HCT116 (cell line): ENCODE data around the gene MSI2. TPM values are rescaled to one million over a fixed set of nuclear protein-coding genes. Genes with fewer than 3 reads are reported as not detected.

Experiments used
- ATAC-seq: fragments of 200-7000 bp; cut with Tn5 transposase; 2 replicates; pipeline ENCODE4 v1.9.1; 2020; ENCODE audit warnings: mild to moderate bottlenecking, moderate library complexity
- BruUV-seq: library from RNA; stranded (reverse); fragments of 400-500 nt; replicated peaks from 2 replicates; lab custom pipeline; 2021; lab: Mats Ljungman, UMichigan
- CTCF ChIA-PET: fragments of 300-600 bp; sonication (Branson Sonifier 250); formaldehyde crosslinking; loops from one replicate; lab custom pipeline; 2021; ENCODE audit warnings: antibody characterized with exemption; lab: Charles Lee
- POLR2A ChIA-PET: fragments of 300-600, 350-600 bp; sonication (Branson Sonifier 250); formaldehyde crosslinking; loops from one replicate; lab custom pipeline; 2021; ENCODE audit warnings: antibody characterized with exemption; lab: Charles Lee
- RAD21 ChIA-PET, 2 experiments: fragments of 300-600 bp; sonication (Branson Sonifier 250); formaldehyde crosslinking; loops; one replicate each; lab custom pipeline; 2023; ENCODE audit warnings: low total read pairs in 2 of 2; ENCODE audit not compliant: uncharacterized antibody in 2 of 2, unreplicated experiment in 2 of 2, low non-redundant PET in 1 of 2; lab: Charles Lee
- DNase-seq: peaks from one replicate; pipeline ENCODE4 v3.0.0-alpha.2; 2010; ENCODE audit warnings: low read depth, low spot score
- H2AFZ ChIP-seq: fragments of 200-600 bp; shearing (Covaris generic), sonication (generic); 2 replicates; pipeline ENCODE4 v1.6.1; 2017; ENCODE audit warnings: low read depth, mixed run types, mixed read lengths, antibody characterized with exemption, low read length; ENCODE audit not compliant: poor library complexity, severe bottlenecking
- H3K27ac ChIP-seq: 2 replicates; pipeline ENCODE4 v1.5.1; 2012; ENCODE audit warnings: low read depth, low read length
- H3K27me3 ChIP-seq: fragments of 200-600 bp; sonication (generic); 2 replicates; pipeline ENCODE4 v1.6.1; 2016; ENCODE audit warnings: mixed run types, low read length, mixed read lengths; ENCODE audit not compliant: insufficient read depth
- H3K36me3 ChIP-seq, 2 experiments: fragments of 200-500 bp in 1 of 2; fragments of 200-600 bp in 1 of 2; sonication (Bioruptor generic) in 1 of 2; sonication (generic) in 1 of 2; 2 replicates each; pipeline versions ENCODE4 v1.5.1 to v1.6.1; 2014 to 2016; ENCODE audit warnings: low read length in 2 of 2, inconsistent platforms in 1 of 2, mixed read lengths in 1 of 2, mixed run types in 1 of 2; ENCODE audit not compliant: insufficient read depth in 2 of 2, control insufficient read depth in 1 of 2
- H3K4me1 ChIP-seq, 2 experiments: fragments of 200-600 bp in 1 of 2; sonication (generic) in 1 of 2; 2 replicates each; pipeline versions ENCODE4 v1.5.1 to v1.6.1; 2012 to 2017; ENCODE audit warnings: low read length in 2 of 2, inconsistent platforms in 1 of 2, mild to moderate bottlenecking in 1 of 2, mixed read lengths in 1 of 2, mixed run types in 1 of 2, moderate library complexity in 1 of 2; ENCODE audit not compliant: insufficient read depth in 2 of 2, control insufficient read depth in 1 of 2
- H3K4me2 ChIP-seq: fragments of 200-600 bp; sonication (generic); 2 replicates; pipeline ENCODE4 v1.6.1; 2017; ENCODE audit warnings: mixed run types, low read length, mixed read lengths
- H3K4me3 ChIP-seq, 2 experiments: fragments of 200-600 bp in 1 of 2; sonication (generic) in 1 of 2; replicated peaks in 1 of 2; 2 replicates each; pipeline ENCODE4 v1.5.1; 2011 to 2016; ENCODE audit warnings: low read length in 2 of 2, control low read depth in 1 of 2, low read depth in 1 of 2, mild to moderate bottlenecking in 1 of 2, mixed read lengths in 1 of 2, mixed run types in 1 of 2
- H3K79me2 ChIP-seq: fragments of 200-600 bp; sonication (generic); 2 replicates; pipeline ENCODE4 v1.6.1; 2017; ENCODE audit warnings: mild to moderate bottlenecking, mixed run types, low read length, moderate library complexity, mixed read lengths; ENCODE audit not compliant: insufficient read depth
- H3K9ac ChIP-seq: fragments of 200-600 bp; sonication (generic); 2 replicates; pipeline ENCODE4 v1.6.1; 2016; ENCODE audit warnings: low read length, mixed read lengths
- H3K9me2 ChIP-seq: fragments of 200-600 bp; sonication (generic), shearing (Covaris generic); 2 replicates; pipeline ENCODE4 v1.6.1; 2017; ENCODE audit warnings: mixed run types, mild to moderate bottlenecking, moderate library complexity; ENCODE audit not compliant: insufficient read depth
- H3K9me3 ChIP-seq, 2 experiments: fragments of 200-500 bp in 1 of 2; fragments of 200-600 bp in 1 of 2; sonication (Bioruptor generic) in 1 of 2; sonication (generic) in 1 of 2; 2 replicates each; pipeline ENCODE4 v1.6.1; 2014 to 2017; ENCODE audit warnings: low read length in 2 of 2, mixed read lengths in 2 of 2, inconsistent platforms in 1 of 2, low read depth in 1 of 2, mild to moderate bottlenecking in 1 of 2, mixed run types in 1 of 2, moderate library complexity in 1 of 2; ENCODE audit not compliant: control insufficient read depth in 1 of 2, insufficient read depth in 1 of 2
- H4K20me1 ChIP-seq: fragments of 200-600 bp; sonication (generic), shearing (Covaris generic); 2 replicates; pipeline ENCODE4 v1.6.1; 2017; ENCODE audit warnings: mixed run types, mild to moderate bottlenecking, moderate library complexity; ENCODE audit not compliant: insufficient read depth
- CBX3 ChIP-seq: IDR thresholded peaks from 2 replicates; pipeline ENCODE4 v1.6.1; 2012; ENCODE audit warnings: low read depth
- EGR1 ChIP-seq: IDR thresholded peaks from 2 replicates; pipeline ENCODE4 v1.6.1; 2012; ENCODE audit warnings: low read depth
- ELF1 ChIP-seq: IDR thresholded peaks from 2 replicates; pipeline ENCODE4 v1.6.1; 2012; ENCODE audit warnings: low read depth, borderline replicate concordance
- EZH2 ChIP-seq: fragments of 200-600 bp; sonication (generic); IDR thresholded peaks from 2 replicates; pipeline ENCODE4 v1.6.1; 2017; ENCODE audit warnings: antibody characterized with exemption, mixed run types
- EZH2phosphoT487 ChIP-seq: fragments of 200-600 bp; IDR thresholded peaks from 2 replicates; pipeline ENCODE4 v1.6.1; 2018; ENCODE audit warnings: antibody characterized with exemption, borderline replicate concordance
- FOSL1 ChIP-seq: IDR thresholded peaks from 2 replicates; pipeline ENCODE4 v1.6.1; 2012; ENCODE audit warnings: low read depth
- JUND ChIP-seq: IDR thresholded peaks from 2 replicates; pipeline ENCODE4 v1.6.1; 2012
- MAX ChIP-seq: IDR thresholded peaks from 2 replicates; pipeline ENCODE4 v1.6.1; 2012
- POLR2A ChIP-seq: IDR thresholded peaks from 2 replicates; pipeline ENCODE4 v1.7.0; 2011; ENCODE audit warnings: borderline replicate concordance; ENCODE audit not compliant: insufficient read depth, insufficient read length; ENCODE audit errors: extremely low read depth
- RAD21 ChIP-seq: IDR thresholded peaks from 2 replicates; pipeline ENCODE4 v1.6.1; 2012; ENCODE audit warnings: low read depth, mild to moderate bottlenecking
- TCF7L2 ChIP-seq: IDR thresholded peaks from 2 replicates; pipeline ENCODE4 v1.7.0; 2011; ENCODE audit warnings: borderline replicate concordance, inconsistent platforms; ENCODE audit not compliant: insufficient read depth, insufficient read length; ENCODE audit errors: extremely low read depth
- YY1 ChIP-seq: IDR thresholded peaks from 2 replicates; pipeline ENCODE4 v1.6.1; 2011; ENCODE audit warnings: low read length, low read depth, moderate library complexity, mild to moderate bottlenecking; ENCODE audit not compliant: insufficient replicate concordance; ENCODE audit errors: extremely low read depth
- ZFX ChIP-seq: fragments of 450-650 bp; IDR thresholded peaks from 2 replicates; pipeline ENCODE4 v1.6.1; 2017
- ZNF274 ChIP-seq: fragments of 200-500 bp; sonication (Bioruptor generic); IDR thresholded peaks from 2 replicates; pipeline ENCODE4 v1.6.1; 2014; ENCODE audit warnings: mild to moderate bottlenecking, low read depth, low read length, inconsistent platforms
- intact Hi-C: fragments of 100-400 bp; cut with micrococcal nuclease; formaldehyde crosslinking; loops from 2 replicates; pipeline ENCODE4 v1.10.0; 2022
- total RNA-seq: library from RNA; stranded (reverse); gene quantifications from one replicate; pipeline ENCODE4 v1.2.1, GENCODE V29; 2021; ENCODE audit not compliant: unreplicated experiment
- TF ChIP-seq, protein P1 (sequence below): IDR thresholded peaks from 2 replicates; pipeline ENCODE4 v1.6.1; 2011; ENCODE audit warnings: mild to moderate bottlenecking, low read length, moderate library complexity; ENCODE audit not compliant: insufficient replicate concordance; ENCODE audit errors: extremely low read depth

MSI2 gene
- total RNA-seq, 1 experiment from 2014 or later = 137 TPM

GRCh38 chr17:57436565-57436964 lies 180.2 kb downstream of the MSI2 start:
- intact Hi-C loops = no loop called here
- TF ChIP-seq POLR2A (no peak), RAD21 (no peak), JUND (no peak), ELF1 (no peak), TCF7L2 (no peak), EZH2phosphoT487 (no peak), EGR1 (no peak), FOSL1 (no peak), EZH2 (no peak), MAX (no peak), YY1 (no peak), ZNF274 (no peak), CBX3 (no peak), ZFX (no peak)
- TF ChIP-seq, protein P1, sequence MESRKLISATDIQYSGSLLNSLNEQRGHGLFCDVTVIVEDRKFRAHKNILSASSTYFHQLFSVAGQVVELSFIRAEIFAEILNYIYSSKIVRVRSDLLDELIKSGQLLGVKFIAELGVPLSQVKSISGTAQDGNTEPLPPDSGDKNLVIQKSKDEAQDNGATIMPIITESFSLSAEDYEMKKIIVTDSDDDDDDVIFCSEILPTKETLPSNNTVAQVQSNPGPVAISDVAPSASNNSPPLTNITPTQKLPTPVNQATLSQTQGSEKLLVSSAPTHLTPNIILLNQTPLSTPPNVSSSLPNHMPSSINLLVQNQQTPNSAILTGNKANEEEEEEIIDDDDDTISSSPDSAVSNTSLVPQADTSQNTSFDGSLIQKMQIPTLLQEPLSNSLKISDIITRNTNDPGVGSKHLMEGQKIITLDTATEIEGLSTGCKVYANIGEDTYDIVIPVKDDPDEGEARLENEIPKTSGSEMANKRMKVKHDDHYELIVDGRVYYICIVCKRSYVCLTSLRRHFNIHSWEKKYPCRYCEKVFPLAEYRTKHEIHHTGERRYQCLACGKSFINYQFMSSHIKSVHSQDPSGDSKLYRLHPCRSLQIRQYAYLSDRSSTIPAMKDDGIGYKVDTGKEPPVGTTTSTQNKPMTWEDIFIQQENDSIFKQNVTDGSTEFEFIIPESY = no peak
- TF ChIP-seq, all 23 proteins: peak for 0
- Histone ChIP-seq H2AFZ (no peak overlapping the region), H3K9me2 (no peaks in the 10 kb centered on the region), H3K27ac (no peak overlapping the region), H3K9me3 (no peaks in the 10 kb centered on the region), H3K36me3 (no peaks in the 10 kb centered on the region), H3K4me1 (peaks cover 57 to 59% of the 10 kb centered on the region in 2 experiments), H4K20me1 (no peaks in the 10 kb centered on the region), H3K9ac (no peak overlapping the region), H3K4me3 (no peak overlapping the region), H3K27me3 (no peaks in the 10 kb centered on the region), H3K4me2 (peak overlapping the region; percentile 29), H3K79me2 (peaks cover 26% of the 10 kb centered on the region; the same call in 1 of the 2 replicates)
- POLR2A ChIA-PET = no interaction called here
- RAD21 ChIA-PET = no interaction called here
- no TSS peak for BruUV-seq
- no peak for ATAC-seq
- no peak for DNase-seq
- CTCF ChIA-PET = interaction anchor here (0.7 to 1.5 kb wide), 3 partner anchors 12 to 194 kb away, joined by 3 read pairs; no protein-coding TSS in a partner anchor
